Loucy (cell line): Measurements from ENCODE around the gene CCR7.

ENCODE experiments used
- H2AFZ ChIP-seq: fragments of 200-600 bp; sonication (generic); 2 replicates; pipeline ENCODE4 v1.6.0; 2016; ENCODE audit warnings: antibody characterized with exemption, mild to moderate bottlenecking, low read length, moderate library complexity
- H3F3A ChIP-seq: fragments of 200-600 bp; 2 replicates; pipeline ENCODE4 v1.6.0; 2016; ENCODE audit warnings: antibody characterized with exemption, low read depth, mild to moderate bottlenecking
- H3K27me3 ChIP-seq: fragments of 200-600 bp; sonication (generic); 2 replicates; pipeline ENCODE4 v1.6.1; 2014; ENCODE audit warnings: low read length, mild to moderate bottlenecking; ENCODE audit not compliant: insufficient read depth, poor library complexity, severe bottlenecking
- H3K36me3 ChIP-seq: fragments of 200-600 bp; sonication (generic); 2 replicates; pipeline ENCODE4 v1.6.1; 2016; ENCODE audit warnings: low read length; ENCODE audit not compliant: insufficient read depth
- H3K4me1 ChIP-seq: fragments of 200-600 bp; sonication (generic); 2 replicates; pipeline ENCODE4 v1.5.1; 2014; ENCODE audit warnings: low read length, mild to moderate bottlenecking; ENCODE audit not compliant: insufficient read depth, poor library complexity, severe bottlenecking
- H3K4me2 ChIP-seq: fragments of 200-600 bp; sonication (generic); 2 replicates; pipeline ENCODE4 v1.6.0; 2014; ENCODE audit warnings: antibody characterized with exemption, low read length, low read depth, mild to moderate bottlenecking; ENCODE audit not compliant: poor library complexity, severe bottlenecking
- H3K4me3 ChIP-seq: fragments of 200-600 bp; sonication (generic); 2 replicates; pipeline ENCODE4 v1.5.1; 2014; ENCODE audit warnings: low read length, mild to moderate bottlenecking, mixed read lengths; ENCODE audit not compliant: poor library complexity, severe bottlenecking
- H3K79me2 ChIP-seq: fragments of 200-600 bp; sonication (generic); 2 replicates; pipeline ENCODE4 v1.6.1; 2014; ENCODE audit warnings: low read length; ENCODE audit not compliant: insufficient read depth
- H3K9ac ChIP-seq: fragments of 200-600 bp; sonication (generic); 2 replicates; pipeline ENCODE4 v1.6.0; 2014; ENCODE audit warnings: mild to moderate bottlenecking, low read depth, low read length, moderate library complexity; ENCODE audit not compliant: poor library complexity, severe bottlenecking
- H3K9me2 ChIP-seq: fragments of 200-600 bp; sonication (generic); replicated peaks from 2 replicates; pipeline ENCODE4 v1.6.1; 2016; ENCODE audit warnings: low read depth, low read length, mixed read lengths
- H3K9me3 ChIP-seq: fragments of 200-600 bp; sonication (generic); 2 replicates; pipeline ENCODE4 v1.6.1; 2014; ENCODE audit warnings: mild to moderate bottlenecking, antibody characterized with exemption, low read length, low read depth; ENCODE audit not compliant: insufficient read depth
- H4K20me1 ChIP-seq: fragments of 200-600 bp; sonication (generic); 2 replicates; pipeline ENCODE4 v1.6.0; 2014; ENCODE audit warnings: antibody characterized with exemption, low read length, mild to moderate bottlenecking; ENCODE audit not compliant: insufficient read depth, poor library complexity, severe bottlenecking
- CTCF ChIP-seq: fragments of 200-600 bp; sonication (generic); conservative IDR thresholded peaks from 2 replicates; pipeline ENCODE4 v1.5.1; 2014; ENCODE audit warnings: mild to moderate bottlenecking, antibody characterized with exemption, low read length
- EZH2phosphoT487 ChIP-seq: fragments of 200-600 bp; IDR thresholded peaks from 2 replicates; pipeline ENCODE4 v1.6.1; 2018; ENCODE audit warnings: antibody characterized with exemption, mild to moderate bottlenecking, moderate library complexity, borderline replicate concordance

Gene CCR7

GRCh38 chr17:40515011-40515410 is 50.3 kb downstream of the CCR7 start:
- Histone ChIP-seq H3K4me1 (peaks cover 64% of the 10 kb centered on the region), H3K36me3 (no peaks in the 10 kb centered on the region), H3F3A (peaks cover 3% of the 10 kb centered on the region), H3K9me3 (no peaks in the 10 kb centered on the region), H2AFZ (no peak overlapping the region), H3K27me3 (no peaks in the 10 kb centered on the region), H3K4me2 (peak overlapping the region; percentile 87), H4K20me1 (no peaks in the 10 kb centered on the region), H3K9ac (no peak overlapping the region), H3K4me3 (no peak overlapping the region), H3K79me2 (no peaks in the 10 kb centered on the region), H3K9me2 (no peaks in the 10 kb centered on the region)
- TF ChIP-seq CTCF: no peak
- no peak for TF ChIP-seq EZH2phosphoT487

- no peaks in the 10 kb centered on the region for H3K36me3 ChIP-seq
- H3K9ac ChIP-seq: no peak overlapping the region
- H3F3A ChIP-seq: peaks cover 3% of the 10 kb centered on the region
- H2AFZ ChIP-seq: no peak overlapping the region
- H3K9me2 ChIP-seq: no peaks in the 10 kb centered on the region
- H3K4me2 ChIP-seq: no peak overlapping the region
- H3K4me1 ChIP-seq: peaks cover 57% of the 10 kb centered on the region
- no peak overlapping the region for H3K4me3 ChIP-seq
- no peak for TF ChIP-seq EZH2phosphoT487
- TF ChIP-seq CTCF: no peak
- no peaks in the 10 kb centered on the region for H3K79me2 ChIP-seq
- no peaks in the 10 kb centered on the region for H4K20me1 ChIP-seq
- no peaks in the 10 kb centered on the region for H3K9me3 ChIP-seq
- H3K27me3 ChIP-seq: no peaks in the 10 kb centered on the region
Measured at GRCh38 chr17:40514013-40514875, 51.0 kb downstream of the CCR7 start.

GRCh38 chr17:40511667-40512220 is 53.5 kb downstream of the CCR7 start:
- H3K9me3 ChIP-seq: no peaks in the 10 kb centered on the region
- TF ChIP-seq CTCF (no peak), EZH2phosphoT487 (no peak)
- H3K9me2 ChIP-seq: no peaks in the 10 kb centered on the region
- H3K4me3 ChIP-seq: no peak overlapping the region
- no peak overlapping the region for H2AFZ ChIP-seq
- no peaks in the 10 kb centered on the region for H4K20me1 ChIP-seq
- no peak overlapping the region for H3K4me2 ChIP-seq
- H3K4me1 ChIP-seq: peaks cover 34% of the 10 kb centered on the region
- no peaks in the 10 kb centered on the region for H3K79me2 ChIP-seq
- H3F3A ChIP-seq: no peaks in the 10 kb centered on the region
- no peak overlapping the region for H3K9ac ChIP-seq
- no peaks in the 10 kb centered on the region for H3K27me3 ChIP-seq
- no peaks in the 10 kb centered on the region for H3K36me3 ChIP-seq
